Mammary epithelial cell (primary cell): ENCODE results near the gene TAF15.

Experiments used
- EZH2 ChIP-seq: IDR thresholded peaks from 2 replicates; pipeline ENCODE4 v1.6.1; 2012; ENCODE audit warnings: low read length, inconsistent platforms, borderline replicate concordance
- TF ChIP-seq, protein P1 (sequence below), 2 donors: IDR thresholded peaks in 1 of 2; conservative IDR thresholded peaks in 1 of 2; 2 replicates each; pipeline ENCODE4 v1.5.1; 2011 to 2012; ENCODE audit warnings: inconsistent platforms in 2 of 2, low read length in 2 of 2, mild to moderate bottlenecking in 2 of 2, control low read depth in 1 of 2, low read depth in 1 of 2; ENCODE audit not compliant: insufficient read depth in 1 of 2; ENCODE audit errors: extremely low read depth in 1 of 2

DNA sequence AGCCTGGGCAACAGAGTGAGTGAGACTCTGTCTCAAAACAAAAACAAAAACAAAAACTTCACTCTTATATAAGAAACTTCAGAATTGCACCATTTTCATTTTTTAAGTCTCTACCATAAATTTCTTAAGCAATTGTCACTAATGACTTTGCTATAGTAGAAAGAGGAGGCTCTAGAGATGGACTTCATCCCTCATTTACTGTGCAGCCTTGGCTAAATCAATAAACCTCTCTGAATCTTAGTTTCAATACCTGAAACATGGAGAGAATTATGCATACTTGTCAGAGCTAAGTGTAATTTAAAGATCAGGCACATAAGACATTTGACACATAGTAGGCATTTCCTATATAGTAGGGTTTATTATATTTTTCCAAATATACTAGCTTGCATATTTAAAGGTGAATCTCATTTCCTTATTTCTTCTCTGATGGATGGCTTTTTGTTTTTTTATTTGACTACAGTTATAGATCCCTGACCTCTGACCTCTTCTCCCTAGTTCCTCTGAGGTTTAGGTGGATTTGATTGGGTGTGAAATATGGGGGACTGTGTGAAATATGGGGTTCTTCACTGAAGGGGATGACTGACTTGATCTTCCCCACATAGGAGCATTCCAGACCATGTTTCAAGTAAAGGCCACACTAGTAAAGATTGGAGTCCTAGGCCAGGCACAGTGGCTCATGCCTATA lies 68.2 kb downstream of the TAF15 start:
- TF ChIP-seq, protein P1, sequence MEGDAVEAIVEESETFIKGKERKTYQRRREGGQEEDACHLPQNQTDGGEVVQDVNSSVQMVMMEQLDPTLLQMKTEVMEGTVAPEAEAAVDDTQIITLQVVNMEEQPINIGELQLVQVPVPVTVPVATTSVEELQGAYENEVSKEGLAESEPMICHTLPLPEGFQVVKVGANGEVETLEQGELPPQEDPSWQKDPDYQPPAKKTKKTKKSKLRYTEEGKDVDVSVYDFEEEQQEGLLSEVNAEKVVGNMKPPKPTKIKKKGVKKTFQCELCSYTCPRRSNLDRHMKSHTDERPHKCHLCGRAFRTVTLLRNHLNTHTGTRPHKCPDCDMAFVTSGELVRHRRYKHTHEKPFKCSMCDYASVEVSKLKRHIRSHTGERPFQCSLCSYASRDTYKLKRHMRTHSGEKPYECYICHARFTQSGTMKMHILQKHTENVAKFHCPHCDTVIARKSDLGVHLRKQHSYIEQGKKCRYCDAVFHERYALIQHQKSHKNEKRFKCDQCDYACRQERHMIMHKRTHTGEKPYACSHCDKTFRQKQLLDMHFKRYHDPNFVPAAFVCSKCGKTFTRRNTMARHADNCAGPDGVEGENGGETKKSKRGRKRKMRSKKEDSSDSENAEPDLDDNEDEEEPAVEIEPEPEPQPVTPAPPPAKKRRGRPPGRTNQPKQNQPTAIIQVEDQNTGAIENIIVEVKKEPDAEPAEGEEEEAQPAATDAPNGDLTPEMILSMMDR (conservative IDR thresholded peaks at IDR 0.05 in 1 of 2, IDR thresholded peaks at IDR 0.05 in 1 of 2; ENCODE audit: extremely low read depth in 1 of 2, insufficient read depth in 1 of 2, low read depth in 1 of 2, low read length in 2 of 2) = no peak
- no peak for TF ChIP-seq EZH2
